ENCODE data around the gene GALR1. TPM values are rescaled to one million over a fixed set of nuclear protein-coding genes. Genes with fewer than 3 reads are reported as not detected.

The GALR1 gene
- total and polyA plus RNA-seq, 2 experiments from 2014 or later, result 0.07 TPM; not detected in 1

- H3K4me3 ChIP-seq, result no peak overlapping the region
- no peak overlapping the region for H2AFZ ChIP-seq
- no peak overlapping the region for H3K4me2 ChIP-seq
- no peaks in the 10 kb centered on the region for H3K9me2 ChIP-seq (replicated peaks; ENCODE audit: insufficient read depth)
- 91% methylated on average over 12 of the region's 12 CpGs for WGBS (ENCODE audit: low lambda C conversion rate, missing lambda C conversion rate)
- no peak for DNase-seq (ENCODE audit: low spot score)
- H4K20me1 ChIP-seq (ENCODE audit: insufficient read depth, poor library complexity, severe bottlenecking), result no peaks in the 10 kb centered on the region
- H3K27me3 ChIP-seq, result no peaks in the 10 kb centered on the region
- no peaks in the 10 kb centered on the region for H3K4me1 ChIP-seq (ENCODE audit: insufficient read depth)
- TF ChIP-seq EZH2phosphoT487 (IDR thresholded peaks at IDR 0.05; ENCODE audit: low read depth, severe bottlenecking, unreplicated experiment) (no peak), CTCF (IDR thresholded peaks at IDR 0.05; ENCODE audit: poor library complexity) (no peak), EZH2 (IDR thresholded peaks at IDR 0.05; ENCODE audit: borderline replicate concordance) (no peak)
- H3K36me3 ChIP-seq (replicated peaks; ENCODE audit: insufficient read depth, low read depth), result no peaks in the 10 kb centered on the region
- H3K79me2 ChIP-seq, result no peaks in the 10 kb centered on the region
- no peak overlapping the region for H3K27ac ChIP-seq
- H3K9me3 ChIP-seq (ENCODE audit: low read depth), result no peaks in the 10 kb centered on the region
Observed at GRCh38 chr18:77209587-77209986, 40.1 kb upstream of the GALR1 start.

DNA sequence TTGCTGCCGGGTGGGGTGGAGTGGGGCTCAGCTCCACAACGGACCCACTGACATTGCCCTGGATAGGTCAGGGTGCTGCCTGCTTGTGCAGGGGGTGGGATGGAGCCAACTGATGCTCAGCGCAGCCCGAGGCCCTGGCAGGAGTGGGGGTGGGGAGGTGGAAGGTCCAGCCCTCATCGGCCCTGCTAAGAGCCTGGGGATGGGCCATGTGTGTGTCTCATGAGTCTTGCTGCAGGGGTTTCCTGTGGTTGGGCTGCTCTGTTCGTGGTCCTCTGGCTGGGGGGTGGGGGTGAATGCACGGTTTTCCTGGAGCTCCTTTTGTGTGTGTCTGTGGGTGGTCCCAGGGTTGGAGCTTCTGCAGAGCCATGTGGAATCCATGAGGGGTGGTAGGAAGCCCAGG lies 39.4 kb upstream of the GALR1 start:
- 100% methylated on average over 2 of the region's 7 CpGs for WGBS (ENCODE audit: low lambda C conversion rate, missing lambda C conversion rate)
- Histone ChIP-seq H3K79me2 (no peaks in the 10 kb centered on the region), H3K4me2 (no peak overlapping the region), H3K27me3 (peaks cover 2% of the 10 kb centered on the region), H4K20me1 (ENCODE audit: insufficient read depth, poor library complexity, severe bottlenecking) (no peaks in the 10 kb centered on the region), H3K4me3 (no peak overlapping the region), H3K9me3 (ENCODE audit: low read depth) (no peaks in the 10 kb centered on the region), H3K27ac (no peak overlapping the region), H3K4me1 (ENCODE audit: insufficient read depth) (no peaks in the 10 kb centered on the region), H3K36me3 (replicated peaks; ENCODE audit: insufficient read depth, low read depth) (no peaks in the 10 kb centered on the region), H2AFZ (no peak overlapping the region), H3K9me2 (replicated peaks; ENCODE audit: insufficient read depth) (no peaks in the 10 kb centered on the region)
- DNase-seq (ENCODE audit: low spot score), result no peak
- TF ChIP-seq CTCF (IDR thresholded peaks at IDR 0.05; ENCODE audit: poor library complexity), result no peak

GRCh38 chr18:77218642-77219041 lies 31.0 kb upstream of the GALR1 start:
- Histone ChIP-seq H3K27ac (no peak overlapping the region), H4K20me1 (ENCODE audit: insufficient read depth, poor library complexity, severe bottlenecking) (no peaks in the 10 kb centered on the region), H3K27me3 (peaks cover 2% of the 10 kb centered on the region), H3K9me3 (ENCODE audit: low read depth) (no peaks in the 10 kb centered on the region), H3K36me3 (replicated peaks; ENCODE audit: insufficient read depth, low read depth) (no peaks in the 10 kb centered on the region), H2AFZ (no peak overlapping the region), H3K4me3 (no peak overlapping the region), H3K4me2 (no peak overlapping the region), H3K79me2 (no peaks in the 10 kb centered on the region), H3K9me2 (replicated peaks; ENCODE audit: insufficient read depth) (no peaks in the 10 kb centered on the region), H3K4me1 (ENCODE audit: insufficient read depth) (no peaks in the 10 kb centered on the region)
- WGBS (ENCODE audit: low lambda C conversion rate, missing lambda C conversion rate), result 75% methylated on average over 4 of the region's 4 CpGs
- no peak for DNase-seq (ENCODE audit: low spot score)
- TF ChIP-seq CTCF (IDR thresholded peaks at IDR 0.05; ENCODE audit: poor library complexity) (no peak), EZH2phosphoT487 (IDR thresholded peaks at IDR 0.05; ENCODE audit: low read depth, severe bottlenecking, unreplicated experiment) (no peak), EZH2 (IDR thresholded peaks at IDR 0.05; ENCODE audit: borderline replicate concordance) (no peak)

DNA sequence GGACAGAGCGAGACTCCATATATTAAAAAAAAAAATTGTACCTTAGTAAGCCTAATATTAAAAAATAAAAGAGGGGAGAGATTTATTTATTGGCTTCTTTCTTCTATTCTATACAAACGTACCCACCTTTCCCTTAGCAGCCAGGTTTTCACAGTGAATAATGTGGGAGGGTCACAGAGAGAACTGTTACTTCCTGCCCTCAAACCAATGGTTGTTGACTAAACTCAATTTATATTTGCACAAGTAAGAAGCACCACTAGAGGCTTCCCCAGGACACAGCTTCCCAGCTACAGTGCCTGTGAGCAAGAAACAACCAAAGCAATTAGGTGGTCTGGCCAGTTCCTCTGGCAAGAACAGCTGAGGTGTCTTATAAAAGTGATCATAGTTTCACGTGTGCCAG lies 28.9 kb upstream of the GALR1 start:
- 84% methylated on average over 3 of the region's 3 CpGs for WGBS (ENCODE audit: low lambda C conversion rate, missing lambda C conversion rate)
- Histone ChIP-seq H4K20me1 (ENCODE audit: insufficient read depth, poor library complexity, severe bottlenecking) (no peaks in the 10 kb centered on the region), H3K36me3 (replicated peaks; ENCODE audit: insufficient read depth, low read depth) (no peaks in the 10 kb centered on the region), H3K27me3 (no peaks in the 10 kb centered on the region), H3K9me2 (replicated peaks; ENCODE audit: insufficient read depth) (no peaks in the 10 kb centered on the region), H3K27ac (no peak overlapping the region), H2AFZ (no peak overlapping the region), H3K79me2 (no peaks in the 10 kb centered on the region), H3K4me1 (ENCODE audit: insufficient read depth) (no peaks in the 10 kb centered on the region), H3K4me2 (no peak overlapping the region), H3K9me3 (ENCODE audit: low read depth) (no peaks in the 10 kb centered on the region), H3K4me3 (no peak overlapping the region)
- DNase-seq (ENCODE audit: low spot score), result no peak
- TF ChIP-seq EZH2phosphoT487 (IDR thresholded peaks at IDR 0.05; ENCODE audit: low read depth, severe bottlenecking, unreplicated experiment) (no peak), CTCF (IDR thresholded peaks at IDR 0.05; ENCODE audit: poor library complexity) (no peak), EZH2 (IDR thresholded peaks at IDR 0.05; ENCODE audit: borderline replicate concordance) (no peak)

Measured in hepatocyte (in vitro differentiated cells).